Measurements from ENCODE around the gene CCDC182.
A peak's percentile ranks its signal among the peaks of the same experiment; 100 is the strongest.

CCDC182 gene

DNA sequence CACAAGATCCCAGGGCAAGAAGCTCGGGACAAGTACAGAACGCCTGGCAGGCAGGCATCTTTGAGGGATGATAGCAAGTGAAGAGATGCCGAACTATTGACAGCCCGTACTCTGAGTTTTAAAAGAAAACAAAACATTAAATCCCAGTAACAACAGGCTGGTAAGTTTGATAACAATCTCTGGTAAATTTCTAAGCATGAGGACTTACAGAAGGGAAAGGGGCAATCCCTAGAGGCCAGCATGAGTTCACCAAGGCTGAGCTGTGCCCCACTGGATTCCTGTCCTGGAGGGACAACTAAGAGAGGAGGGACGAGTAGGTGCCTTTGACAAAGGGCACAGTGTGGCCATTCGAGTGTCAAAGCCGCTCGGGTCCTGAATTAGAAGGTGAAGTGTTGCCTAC, 26.2 kb downstream of the CCDC182 start:
- Mint-ChIP-seq H3K36me3 (ENCODE audit: low read depth) (no peaks in the 10 kb centered on the region), H3K9me3 (no peaks in the 10 kb centered on the region)

DNA sequence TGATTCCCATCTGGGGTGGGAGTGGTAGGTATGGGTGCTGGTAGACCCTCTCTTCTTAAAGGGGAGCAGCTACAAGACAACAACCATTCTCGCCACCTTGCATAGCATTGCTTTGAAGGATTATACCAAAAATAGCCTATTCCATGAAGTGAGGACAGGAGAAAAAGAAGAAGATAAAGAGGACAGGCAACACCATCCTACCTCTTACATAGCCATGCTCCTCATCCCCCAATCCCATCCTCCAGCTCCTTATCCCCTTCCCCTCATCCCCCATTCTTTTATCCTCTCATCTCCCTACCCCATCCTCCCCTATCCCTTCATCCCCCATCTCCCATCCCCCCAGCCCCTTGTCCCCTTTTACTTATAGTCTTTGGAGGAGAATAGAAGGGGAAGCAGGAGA, 29.1 kb downstream of the CCDC182 start:
- Mint-ChIP-seq H3K4me3 (no peak overlapping the region), H3K36me3 (ENCODE audit: low read depth) (peaks cover 9% of the 10 kb centered on the region), H3K27ac (no peak overlapping the region), H3K9me3 (peaks cover under 1% of the 10 kb centered on the region), H3K4me1 (no peaks in the 10 kb centered on the region), H3K27me3 (ENCODE audit: low read depth, poor library complexity) (peaks cover 40% of the 10 kb centered on the region)
- no peak for DNase-seq
- TF ChIP-seq, protein P1, sequence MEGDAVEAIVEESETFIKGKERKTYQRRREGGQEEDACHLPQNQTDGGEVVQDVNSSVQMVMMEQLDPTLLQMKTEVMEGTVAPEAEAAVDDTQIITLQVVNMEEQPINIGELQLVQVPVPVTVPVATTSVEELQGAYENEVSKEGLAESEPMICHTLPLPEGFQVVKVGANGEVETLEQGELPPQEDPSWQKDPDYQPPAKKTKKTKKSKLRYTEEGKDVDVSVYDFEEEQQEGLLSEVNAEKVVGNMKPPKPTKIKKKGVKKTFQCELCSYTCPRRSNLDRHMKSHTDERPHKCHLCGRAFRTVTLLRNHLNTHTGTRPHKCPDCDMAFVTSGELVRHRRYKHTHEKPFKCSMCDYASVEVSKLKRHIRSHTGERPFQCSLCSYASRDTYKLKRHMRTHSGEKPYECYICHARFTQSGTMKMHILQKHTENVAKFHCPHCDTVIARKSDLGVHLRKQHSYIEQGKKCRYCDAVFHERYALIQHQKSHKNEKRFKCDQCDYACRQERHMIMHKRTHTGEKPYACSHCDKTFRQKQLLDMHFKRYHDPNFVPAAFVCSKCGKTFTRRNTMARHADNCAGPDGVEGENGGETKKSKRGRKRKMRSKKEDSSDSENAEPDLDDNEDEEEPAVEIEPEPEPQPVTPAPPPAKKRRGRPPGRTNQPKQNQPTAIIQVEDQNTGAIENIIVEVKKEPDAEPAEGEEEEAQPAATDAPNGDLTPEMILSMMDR (IDR thresholded peaks at IDR 0.05) = no peak

More for the DNA sequence above, 26.2 kb downstream of the CCDC182 start:
- no peak overlapping the region for H3K4me3 Mint-ChIP-seq
- no peak for DNase-seq
- TF ChIP-seq, protein P1 (IDR thresholded peaks at IDR 0.05) = no peak
- peaks cover 25% of the 10 kb centered on the region for H3K4me1 Mint-ChIP-seq
- H3K27me3 Mint-ChIP-seq (ENCODE audit: low read depth, poor library complexity) = peaks cover 33% of the 10 kb centered on the region
- H3K27ac Mint-ChIP-seq = no peak overlapping the region

DNA sequence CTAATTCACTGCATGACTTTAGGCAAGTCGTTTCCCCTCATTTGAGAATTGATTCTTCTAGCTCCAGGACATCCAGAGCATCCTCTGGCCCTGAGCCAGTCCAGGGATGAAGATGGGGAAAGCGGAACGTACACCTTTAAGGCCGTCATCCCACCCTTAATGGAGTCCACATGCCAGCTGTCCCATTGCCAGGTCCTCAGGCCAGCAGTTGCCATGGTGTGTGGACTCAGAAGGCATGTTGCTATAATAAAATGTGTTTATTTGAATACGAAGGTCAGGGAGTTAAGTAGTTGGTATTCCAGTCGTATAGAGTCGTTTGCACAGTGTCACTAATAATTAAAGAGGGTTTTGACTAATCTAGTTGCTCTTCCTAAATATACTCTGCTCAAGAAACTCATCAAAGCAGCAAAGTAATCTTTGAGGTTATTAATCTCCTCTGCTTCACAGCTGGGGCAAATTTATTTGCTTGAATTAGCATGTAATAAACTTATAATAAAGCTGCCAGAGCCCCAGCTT, 30.4 kb downstream of the CCDC182 start:
- Mint-ChIP-seq H3K27me3 (ENCODE audit: low read depth, poor library complexity) (peaks cover 33% of the 10 kb centered on the region), H3K27ac (no peak overlapping the region), H3K36me3 (ENCODE audit: low read depth) (peaks cover 12% of the 10 kb centered on the region), H3K4me3 (no peak overlapping the region), H3K9me3 (peaks cover 5% of the 10 kb centered on the region), H3K4me1 (peaks cover 7% of the 10 kb centered on the region)
- no peak for DNase-seq
- TF ChIP-seq, protein P1 (IDR thresholded peaks at IDR 0.05) = no peak

DNA sequence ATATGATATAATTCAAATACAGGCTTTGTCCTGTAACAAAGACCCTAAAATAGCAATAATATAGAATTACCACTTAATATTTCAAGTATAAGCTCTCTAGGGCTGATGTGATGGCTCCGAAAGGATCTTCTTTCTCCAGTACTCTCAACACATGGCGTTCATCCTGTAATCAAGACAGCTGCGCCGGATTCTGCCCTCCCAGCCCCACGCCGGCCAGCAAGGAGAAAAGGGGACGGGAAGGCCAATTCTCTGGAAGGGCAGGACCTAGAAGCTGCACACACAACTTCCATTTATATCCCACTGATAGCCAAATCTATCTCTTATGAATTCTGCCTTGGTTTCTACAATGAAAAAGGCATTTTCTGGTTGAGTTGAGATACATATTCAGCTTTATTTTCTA, 32.0 kb downstream of the CCDC182 start:
- Mint-ChIP-seq H3K4me1 (peaks cover 19% of the 10 kb centered on the region), H3K27me3 (ENCODE audit: low read depth, poor library complexity) (peaks cover 25% of the 10 kb centered on the region), H3K36me3 (ENCODE audit: low read depth) (peaks cover 12% of the 10 kb centered on the region), H3K27ac (no peak overlapping the region), H3K4me3 (no peak overlapping the region), H3K9me3 (peaks cover 5% of the 10 kb centered on the region)
- DNase-seq = no peak
- TF ChIP-seq, protein P1 (IDR thresholded peaks at IDR 0.05) = no peak

DNA sequence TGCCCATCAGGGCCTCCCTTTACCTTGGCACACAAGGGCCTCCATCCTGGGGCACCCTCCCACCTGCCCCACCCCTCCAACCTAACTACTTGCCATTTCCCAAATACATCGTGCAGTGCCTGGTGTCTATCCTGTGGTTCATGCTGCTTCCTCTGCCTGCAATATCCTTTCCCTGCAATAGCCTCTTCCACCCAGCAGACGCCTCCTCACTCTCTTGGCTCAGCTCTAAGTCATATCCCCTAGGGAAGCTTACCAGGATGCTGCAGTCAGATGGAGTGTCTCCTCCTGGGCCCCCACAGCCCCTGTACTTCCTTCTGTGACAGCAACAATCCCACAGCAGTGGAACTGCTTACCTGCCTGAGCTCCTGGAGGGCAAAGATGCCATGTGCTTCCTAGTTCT, 36.7 kb downstream of the CCDC182 start:
- H3K4me3 Mint-ChIP-seq = peak overlapping the region; percentile 67

DNA sequence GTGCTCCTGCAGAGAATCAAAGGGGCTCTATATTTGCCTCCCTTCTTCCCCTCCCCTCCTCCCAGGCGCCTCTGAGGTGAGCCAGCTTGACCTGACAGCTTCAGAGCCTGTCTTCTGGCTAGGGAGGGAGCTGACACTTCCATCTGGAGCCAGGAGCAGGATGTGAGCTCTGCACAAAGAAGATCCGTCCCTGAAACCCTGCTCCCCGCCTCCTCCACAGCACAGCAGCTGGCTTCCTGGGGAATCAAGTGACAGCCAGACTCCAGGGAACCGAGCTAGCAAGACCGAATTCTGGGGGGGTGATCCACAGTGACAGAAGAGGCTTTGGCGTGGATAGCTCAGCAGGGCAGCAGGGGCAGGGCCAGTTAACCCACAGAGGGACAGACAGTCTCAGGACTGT, 37.2 kb downstream of the CCDC182 start:
- Mint-ChIP-seq H3K4me3 (peak overlapping the region; percentile 67), H3K9me3 (peaks cover 5% of the 10 kb centered on the region), H3K27ac (peak overlapping the region; percentile 97), H3K36me3 (ENCODE audit: low read depth) (peaks cover 12% of the 10 kb centered on the region), H3K27me3 (ENCODE audit: low read depth, poor library complexity) (peaks cover 4% of the 10 kb centered on the region), H3K4me1 (peaks cover 50% of the 10 kb centered on the region)
- TF ChIP-seq, protein P1 (IDR thresholded peaks at IDR 0.05) = no peak
- peak; percentile 59 for DNase-seq

More for the DNA sequence above, 36.7 kb downstream of the CCDC182 start:
- DNase-seq = no peak
- H3K27ac Mint-ChIP-seq = peak overlapping the region; percentile 97
- peaks cover 50% of the 10 kb centered on the region for H3K4me1 Mint-ChIP-seq
- TF ChIP-seq, protein P1 (IDR thresholded peaks at IDR 0.05) = no peak
- H3K27me3 Mint-ChIP-seq (ENCODE audit: low read depth, poor library complexity) = peaks cover 7% of the 10 kb centered on the region
- H3K36me3 Mint-ChIP-seq (ENCODE audit: low read depth) = peaks cover 12% of the 10 kb centered on the region
- peaks cover 5% of the 10 kb centered on the region for H3K9me3 Mint-ChIP-seq

Measured in nephron progenitor cell (in vitro differentiated cells).